HPDE6-E6E7 (cell line): ENCODE results near the gene PDRG1.
A peak's percentile ranks its signal among the peaks of the same experiment; 100 is the strongest.
"Not testable (repeated sequence)": the region's sequence is repeated elsewhere in the genome, so short reads cannot be mapped to it uniquely, and the experiment has no call there.

ENCODE experiments used
- DNase-seq: peaks from one replicate; pipeline ENCODE4 v3.0.0; 2011; ENCODE audit warnings: missing footprints; ENCODE audit errors: extremely low spot score

PDRG1 gene

GRCh38 chr20:31966991-31967655, 15.3 kb upstream of the PDRG1 start:
- no peak for DNase-seq

- DNase-seq, result no peak
Measured at GRCh38 chr20:31963889-31964288, 12.0 kb upstream of the PDRG1 start.

GRCh38 chr20:31962761-31963160, 10.9 kb upstream of the PDRG1 start:
- DNase-seq, result no peak

- DNase-seq, result no peak
Measured at GRCh38 chr20:31956556-31957526, 5.0 kb upstream of the PDRG1 start.

GRCh38 chr20:31954500-31954899, 2.7 kb upstream of the PDRG1 start:
- no peak for DNase-seq

GRCh38 chr20:31953556-31954148, 1.8 kb upstream of the PDRG1 start:
- no peak for DNase-seq

- no peak for DNase-seq
Measured at GRCh38 chr20:31951203-31951529, 680 bp downstream of the PDRG1 start.

- DNase-seq, result no peak
Measured at GRCh38 chr20:31949877-31950646, 1.8 kb downstream of the PDRG1 start.

- DNase-seq, result no peak
Measured at GRCh38 chr20:31948008-31948407, 3.8 kb downstream of the PDRG1 start.

GRCh38 chr20:31945785-31946184, 6.1 kb downstream of the PDRG1 start:
- DNase-seq, result no peak

- DNase-seq, result no peak
Measured at GRCh38 chr20:31945319-31945718, 6.5 kb downstream of the PDRG1 start.

- DNase-seq, result no peak
Measured at GRCh38 chr20:31943052-31943471, 8.8 kb downstream of the PDRG1 start.

GRCh38 chr20:31939661-31940060, 12.2 kb downstream of the PDRG1 start:
- no peak for DNase-seq

GRCh38 chr20:31937820-31938219, 14.0 kb downstream of the PDRG1 start:
- DNase-seq, result no peak

GRCh38 chr20:31936420-31936819, 15.4 kb downstream of the PDRG1 start:
- DNase-seq, result no peak

GRCh38 chr20:31934968-31935764, 16.7 kb downstream of the PDRG1 start:
- DNase-seq, result no peak

- DNase-seq, result no peak
Measured at GRCh38 chr20:31934491-31934890, 17.4 kb downstream of the PDRG1 start.

GRCh38 chr20:31933698-31934097, 18.1 kb downstream of the PDRG1 start:
- DNase-seq, result peak; percentile 51

GRCh38 chr20:31930779-31931178, 21.1 kb downstream of the PDRG1 start:
- DNase-seq, result no peak

GRCh38 chr20:31929631-31930030, 22.2 kb downstream of the PDRG1 start:
- DNase-seq, result not testable (repeated sequence)

- no peak for DNase-seq
Measured at GRCh38 chr20:31927627-31928159, 24.2 kb downstream of the PDRG1 start.
